HG02938 (cell line): Measurements from ENCODE around the gene SLC1A4.
"Not testable (repeated sequence)": the region's sequence is repeated elsewhere in the genome, so short reads cannot be mapped to it uniquely, and the experiment has no call there.

ENCODE experiments used
- ATAC-seq: cut with Tn5 transposase; IDR thresholded peaks from one replicate; pipeline ENCODE4 v1.9.1; 2021; ENCODE audit warnings: mild to moderate bottlenecking, moderate library complexity; ENCODE audit not compliant: unreplicated experiment

The SLC1A4 gene

DNA sequence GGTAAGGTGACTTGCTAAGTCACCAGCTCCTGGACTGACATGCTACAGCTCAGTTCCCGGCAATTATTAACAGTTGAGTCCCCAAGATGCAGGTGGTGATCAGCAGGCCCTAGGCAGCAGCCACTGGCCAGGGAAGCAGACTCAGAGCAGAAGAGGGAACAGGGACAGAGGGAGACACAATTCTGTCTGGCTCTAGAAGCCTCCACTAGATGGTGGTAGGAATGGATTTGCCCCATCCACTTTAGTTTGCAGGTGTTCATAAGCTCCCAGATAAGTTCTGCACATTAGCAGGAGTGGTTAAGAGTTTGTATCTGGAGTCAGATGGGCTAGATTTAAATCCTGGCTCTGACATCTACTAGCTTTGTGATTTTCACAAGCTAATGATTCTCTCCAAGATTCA, 25.5 kb upstream of the SLC1A4 start:
- no peak for ATAC-seq

DNA sequence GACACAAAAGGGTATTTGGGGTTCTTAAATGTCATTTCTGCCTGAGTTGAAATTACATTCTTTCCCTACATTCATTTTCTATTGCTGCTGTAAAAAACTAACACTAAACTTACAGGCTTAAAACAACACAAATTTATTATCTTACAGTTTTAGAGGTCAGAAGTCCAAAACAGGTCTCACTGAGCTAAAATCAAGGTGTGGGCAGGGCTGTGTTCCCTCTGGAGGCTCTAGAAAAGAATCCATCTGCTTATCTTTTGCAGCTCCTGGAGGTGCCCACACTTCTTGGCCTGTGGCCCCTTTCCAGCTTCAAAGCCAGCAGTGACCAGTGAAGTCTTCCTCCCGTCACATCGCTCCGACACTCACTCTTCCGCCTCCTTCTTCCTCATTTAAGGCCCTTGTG, 23.2 kb upstream of the SLC1A4 start:
- ATAC-seq: no peak

DNA sequence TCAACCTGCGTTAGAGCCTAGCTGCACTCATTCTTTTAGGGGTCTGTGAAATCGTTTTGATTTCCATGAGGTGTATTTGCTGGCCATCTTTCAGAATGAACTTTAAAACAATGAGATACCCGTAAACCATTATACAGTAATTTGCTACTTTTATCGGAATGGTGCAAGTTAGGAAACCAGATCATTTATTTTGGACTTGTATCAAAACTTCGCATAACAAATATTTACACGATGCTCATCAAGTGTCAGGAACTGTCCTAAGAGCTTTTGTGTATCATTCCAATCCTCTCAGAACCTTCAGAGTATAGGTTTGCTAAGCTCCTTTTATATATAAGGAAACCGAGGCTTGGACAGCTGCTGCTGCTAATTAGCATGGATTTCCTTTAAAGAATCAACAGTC, 22.4 kb upstream of the SLC1A4 start:
- no peak for ATAC-seq

- ATAC-seq: no peak
These were observed 21.6 kb upstream of the SLC1A4 start for GRCh38 chr2:64967601-64968000.

DNA sequence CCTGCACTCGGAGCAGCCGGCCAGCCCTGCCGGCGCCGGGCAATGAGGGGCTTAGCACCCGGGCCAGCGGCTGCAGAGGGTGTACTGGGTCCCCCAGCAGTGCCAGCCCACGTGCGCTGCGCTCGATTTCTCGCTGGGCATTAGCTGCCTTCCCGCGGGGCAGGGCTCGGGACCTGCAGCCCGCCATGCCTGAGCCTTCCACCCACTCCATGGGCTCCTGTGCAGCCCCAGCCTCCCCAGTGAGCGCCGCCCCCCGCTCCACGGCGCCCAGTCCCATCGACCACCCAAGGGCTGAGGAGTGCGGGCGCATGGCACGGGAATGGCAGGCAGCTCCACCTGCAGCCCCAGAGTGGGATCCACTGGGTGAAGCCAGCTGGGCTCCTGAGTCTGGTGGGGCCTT, 20.1 kb upstream of the SLC1A4 start:
- not testable (repeated sequence) for ATAC-seq

DNA sequence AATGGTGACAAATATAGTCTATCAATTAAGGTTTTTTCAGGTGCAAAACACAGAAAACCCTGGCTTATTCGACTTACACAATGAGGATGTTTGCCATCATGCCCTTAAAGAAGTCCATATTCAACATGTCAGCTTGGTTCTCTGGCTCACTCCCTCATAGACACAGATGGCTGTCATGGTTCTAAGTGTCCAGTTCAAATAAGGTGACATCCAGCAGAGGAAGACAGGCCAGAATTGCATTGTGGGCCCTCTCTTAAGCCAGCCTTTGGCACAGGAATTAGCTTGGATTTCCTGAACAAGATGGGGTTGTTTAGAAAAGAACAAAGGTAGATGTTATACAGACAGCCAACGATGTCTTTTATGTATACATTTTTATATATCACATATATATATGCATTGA, 18.7 kb upstream of the SLC1A4 start:
- no peak for ATAC-seq

DNA sequence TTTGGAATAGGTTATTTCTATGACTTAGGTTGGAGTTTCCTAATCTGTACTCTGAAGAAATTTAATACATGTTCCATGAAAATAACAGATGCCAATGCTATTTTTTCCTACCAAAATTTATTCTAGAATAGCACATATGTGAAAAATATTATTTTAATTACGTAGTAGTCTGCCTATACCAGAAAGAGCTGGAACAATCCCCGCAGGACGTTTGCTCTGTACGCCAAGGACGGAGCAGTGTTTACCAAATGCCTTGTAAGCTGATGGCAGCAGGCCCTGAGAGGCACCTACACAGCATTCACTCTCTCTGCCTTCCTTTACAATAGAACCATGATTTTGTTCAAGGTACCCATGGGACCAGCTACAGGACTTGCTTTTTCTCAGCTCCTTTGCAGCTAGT, 16.8 kb upstream of the SLC1A4 start:
- no peak for ATAC-seq

- no peak for ATAC-seq
These were observed 16.3 kb upstream of the SLC1A4 start for GRCh38 chr2:64972876-64973275.

GRCh38 chr2:64975232-64975821, 13.9 kb upstream of the SLC1A4 start:
- ATAC-seq: no peak

DNA sequence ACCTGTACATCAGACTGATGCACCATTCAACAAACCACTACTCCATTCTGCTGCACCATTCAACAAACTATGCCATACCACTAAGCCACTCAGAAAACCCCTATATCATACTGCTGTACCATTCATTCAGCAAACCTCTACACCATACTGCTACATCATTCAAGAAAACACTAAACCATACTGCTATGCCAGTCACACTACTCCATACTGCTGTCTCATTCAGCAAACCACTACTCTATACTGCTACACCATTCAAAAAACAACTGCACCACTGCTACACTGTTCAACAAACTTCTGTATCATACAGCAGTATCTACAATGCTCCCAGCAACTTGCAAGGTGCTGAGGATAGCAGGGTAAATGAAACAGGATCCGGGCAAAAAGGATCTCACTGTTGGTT, 12.9 kb upstream of the SLC1A4 start:
- ATAC-seq: no peak

GRCh38 chr2:64978514-64979268, 10.5 kb upstream of the SLC1A4 start:
- ATAC-seq: no peak

DNA sequence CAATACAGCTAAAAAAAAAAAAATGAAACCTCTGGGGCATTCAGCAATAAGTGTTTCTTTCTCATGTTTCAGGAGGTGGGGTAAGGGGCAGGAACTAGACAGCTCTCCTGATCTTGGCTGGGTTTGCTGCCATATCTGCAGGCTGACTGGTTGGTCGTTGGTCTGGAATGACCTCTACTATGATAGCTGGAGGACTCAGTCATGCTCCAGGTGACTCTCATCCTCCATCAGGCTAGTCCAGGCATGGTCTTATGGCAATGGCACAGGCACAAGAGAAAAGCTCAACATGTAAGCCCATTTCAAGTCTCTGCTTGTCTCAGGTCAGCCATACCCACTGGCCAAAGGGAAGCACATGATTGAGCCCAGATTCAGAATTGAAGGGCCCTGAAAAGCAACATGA, 9.5 kb upstream of the SLC1A4 start:
- ATAC-seq: no peak

DNA sequence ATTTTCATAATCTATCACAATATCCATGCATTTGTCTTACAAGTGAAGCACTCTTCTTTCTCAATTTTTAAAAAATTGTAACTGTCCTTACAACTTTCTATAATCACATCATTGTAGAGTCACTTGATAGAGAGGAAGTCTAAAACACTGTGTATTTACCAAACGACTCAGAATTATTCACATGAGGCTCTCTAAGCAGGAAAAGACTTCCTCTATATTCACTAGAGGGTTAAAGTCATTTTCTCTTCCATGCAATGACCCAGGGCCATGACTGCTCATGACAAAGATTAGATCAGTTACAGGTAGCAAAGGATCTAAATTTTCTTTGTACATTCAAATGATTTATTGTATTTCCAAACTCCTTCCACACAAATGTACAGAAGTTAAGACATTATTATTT, 9.0 kb upstream of the SLC1A4 start:
- no peak for ATAC-seq

DNA sequence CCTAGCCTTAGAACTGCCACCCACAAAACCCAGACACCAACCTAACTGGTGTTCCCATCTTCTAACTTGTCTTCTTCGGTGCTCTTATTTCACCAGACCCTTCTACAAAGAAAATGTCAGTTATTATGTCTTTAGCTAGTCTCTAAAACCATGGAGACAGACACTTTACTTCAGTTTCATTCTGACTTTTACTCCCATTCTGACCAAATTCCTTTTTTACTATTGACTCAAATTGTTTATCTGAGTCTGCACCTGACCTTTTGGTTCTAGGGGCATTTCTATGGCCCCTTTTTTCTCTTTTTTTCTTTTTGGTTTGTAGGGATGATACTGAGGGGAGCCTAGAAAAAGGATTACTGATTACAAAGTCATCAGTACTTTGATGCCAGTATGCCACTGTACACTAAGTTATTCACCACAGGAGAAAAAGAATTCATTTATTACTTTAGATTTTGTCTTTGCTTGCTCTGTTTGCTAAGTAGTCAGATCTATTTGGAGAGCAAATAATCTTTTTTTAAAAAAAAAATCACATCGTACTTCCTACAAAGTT, 6.8 kb upstream of the SLC1A4 start:
- peak; percentile 43 for ATAC-seq

- no peak for ATAC-seq
These were observed 6.3 kb upstream of the SLC1A4 start for GRCh38 chr2:64982932-64983331.

DNA sequence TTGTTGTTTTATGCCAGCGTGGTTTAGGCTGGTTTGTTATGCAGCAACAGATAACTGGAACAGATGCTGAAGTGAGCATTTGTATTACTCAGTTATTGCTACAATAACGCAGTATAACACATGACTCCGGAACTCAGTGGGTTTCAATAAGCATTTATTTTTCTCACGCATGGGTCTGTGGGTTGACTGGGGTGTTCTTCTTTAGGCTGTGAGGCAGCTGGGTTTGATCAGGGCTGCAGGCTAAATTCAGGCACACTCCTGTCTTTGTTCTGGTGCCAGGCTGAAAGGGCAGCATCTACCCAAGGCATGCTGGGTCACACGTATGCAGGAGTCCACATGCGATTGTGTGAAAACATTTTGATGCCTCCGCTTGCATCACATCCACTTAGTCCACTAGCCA, 3.8 kb upstream of the SLC1A4 start:
- ATAC-seq: peak; percentile 34

GRCh38 chr2:64987001-64987955, 1.9 kb upstream of the SLC1A4 start:
- no peak for ATAC-seq

DNA sequence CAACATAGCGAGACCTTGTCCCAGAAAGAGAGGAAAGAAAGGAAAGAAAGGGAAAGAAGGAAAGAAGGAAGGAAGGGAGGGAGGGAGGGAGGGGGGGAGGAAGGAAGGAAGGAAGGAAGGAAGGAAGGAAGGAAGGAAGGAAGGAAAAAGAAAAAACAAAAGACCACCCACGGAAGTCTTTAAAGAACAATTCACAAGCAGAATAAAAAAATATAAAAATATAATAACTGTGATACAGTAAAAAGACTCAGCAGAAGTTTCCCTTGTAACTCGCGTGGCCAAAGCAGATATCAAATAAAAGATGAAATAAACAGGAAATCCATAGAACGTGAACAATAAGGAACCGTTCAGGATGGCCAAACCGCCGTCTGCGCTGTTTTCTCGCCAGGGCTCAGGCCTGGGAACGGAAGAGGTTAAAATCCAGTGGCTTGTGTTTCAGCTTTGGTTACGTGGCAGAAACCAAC, 1.2 kb upstream of the SLC1A4 start:
- ATAC-seq: no peak

- peak; percentile 22 for ATAC-seq
These were observed 626 bp upstream of the SLC1A4 start for GRCh38 chr2:64988420-64989125.

GRCh38 chr2:64989982-64990614, 899 bp downstream of the SLC1A4 start:
- no peak for ATAC-seq
